Measurements from ENCODE around the gene CTNNA1.
"Not testable (repeated sequence)": the region's sequence is repeated elsewhere in the genome, so short reads cannot be mapped to it uniquely, and the experiment has no call there.

Gene CTNNA1

GRCh38 chr5:138752951-138753793, at the start of gene CTNNA1:
Gene CTNNA1, plus strand, starts transcription at chr5:138753425. Its CDS starts 28,500 bp downstream, at chr5:138781925.
- DNase-seq = no peak

GRCh38 chr5:138703777-138704176, 49.4 kb upstream of the CTNNA1 start:
- DNase-seq = not testable (repeated sequence)

- DNase-seq = no peak
Observed at GRCh38 chr5:138705007-138705406, 48.2 kb upstream of the CTNNA1 start.

GRCh38 chr5:138705567-138705966, 47.7 kb upstream of the CTNNA1 start:
- DNase-seq = no peak

GRCh38 chr5:138706655-138707480, 46.4 kb upstream of the CTNNA1 start:
- DNase-seq = no peak

GRCh38 chr5:138708791-138709190, 44.4 kb upstream of the CTNNA1 start:
- no peak for DNase-seq

- DNase-seq = no peak
Observed at GRCh38 chr5:138709202-138709601, 44.0 kb upstream of the CTNNA1 start.

GRCh38 chr5:138711087-138711486, 42.1 kb upstream of the CTNNA1 start:
- no peak for DNase-seq

- no peak for DNase-seq
Observed at GRCh38 chr5:138711811-138712210, 41.4 kb upstream of the CTNNA1 start.

GRCh38 chr5:138712324-138712723, 40.9 kb upstream of the CTNNA1 start:
- no peak for DNase-seq

GRCh38 chr5:138712791-138713190, 40.4 kb upstream of the CTNNA1 start:
- no peak for DNase-seq

- no peak for DNase-seq
Observed at GRCh38 chr5:138713247-138713646, 40.0 kb upstream of the CTNNA1 start.

GRCh38 chr5:138714694-138715093, 38.5 kb upstream of the CTNNA1 start:
- no peak for DNase-seq

GRCh38 chr5:138715931-138716432, 37.2 kb upstream of the CTNNA1 start:
- DNase-seq = not testable (repeated sequence)

- no peak for DNase-seq
Observed at GRCh38 chr5:138716456-138716924, 36.7 kb upstream of the CTNNA1 start.

GRCh38 chr5:138717399-138717798, 35.8 kb upstream of the CTNNA1 start:
- DNase-seq = no peak

- DNase-seq = no peak
Observed at GRCh38 chr5:138719811-138720210, 33.4 kb upstream of the CTNNA1 start.

- DNase-seq = no peak
Observed at GRCh38 chr5:138720840-138721239, 32.4 kb upstream of the CTNNA1 start.

- DNase-seq = no peak
Observed at GRCh38 chr5:138721979-138722378, 31.2 kb upstream of the CTNNA1 start.

GRCh38 chr5:138722544-138723177, 30.6 kb upstream of the CTNNA1 start:
- peak; percentile 70 for DNase-seq

GRCh38 chr5:138724470-138725146, 28.6 kb upstream of the CTNNA1 start:
- DNase-seq = no peak

GRCh38 chr5:138725153-138725817, 27.9 kb upstream of the CTNNA1 start:
- no peak for DNase-seq

All from NCI-H187 treated with DMSO at 0.1 percent for 48 hours (cell line).